Parathyroid adenoma (tissue), 2 donors: ENCODE measurements around the gene PDE6G.

ENCODE experiments used
- H2AFZ ChIP-seq: fragments of 300-600 bp; sonication (generic); one replicate; pipeline ENCODE4 v1.7.0; 2017; ENCODE audit warnings: antibody characterized with exemption, mild to moderate bottlenecking
- H3K27ac ChIP-seq: fragments of 300-600 bp; sonication (generic); one replicate; pipeline ENCODE4 v1.7.0; 2017
- H3K27me3 ChIP-seq: fragments of 300-600 bp; sonication (generic); one replicate; pipeline ENCODE4 v1.7.0; 2017; ENCODE audit warnings: low read length; ENCODE audit not compliant: control insufficient read depth, insufficient read depth
- H3K36me3 ChIP-seq: fragments of 300-600 bp; sonication (generic); one replicate; pipeline ENCODE4 v1.7.0; 2017; ENCODE audit warnings: low read length; ENCODE audit not compliant: control insufficient read depth, insufficient read depth
- H3K4me1 ChIP-seq: fragments of 300-600 bp; sonication (generic); one replicate; pipeline ENCODE4 v1.7.0; 2017; ENCODE audit warnings: control low read depth
- H3K4me2 ChIP-seq: fragments of 300-600 bp; sonication (generic); one replicate; pipeline ENCODE4 v1.7.0; 2017; ENCODE audit warnings: low read length
- H3K4me3 ChIP-seq: fragments of 300-600 bp; sonication (generic); one replicate; pipeline ENCODE4 v1.7.0; 2017; ENCODE audit warnings: low read depth, low read length
- H3K79me2 ChIP-seq: fragments of 300-600 bp; sonication (generic); one replicate; pipeline ENCODE4 v1.7.0; 2017; ENCODE audit warnings: control low read depth
- H3K9ac ChIP-seq: fragments of 300-600 bp; sonication (generic); one replicate; pipeline ENCODE4 v1.7.0; 2017; ENCODE audit warnings: mild to moderate bottlenecking
- H3K9me3 ChIP-seq: fragments of 300-600 bp; sonication (generic); one replicate; pipeline ENCODE4 v1.7.0; 2017; ENCODE audit warnings: low read length; ENCODE audit not compliant: control insufficient read depth
- TF ChIP-seq, protein P1 (sequence below): fragments of 300-600 bp; sonication (generic); IDR thresholded peaks from one replicate; pipeline ENCODE4 v1.7.0; 2017; ENCODE audit warnings: antibody characterized with exemption, mild to moderate bottlenecking
- donor health status: primary hyperparathyroidism.

Gene PDE6G

GRCh38 chr17:81691196-81691595 lies 34.9 kb upstream of the PDE6G start:
- Histone ChIP-seq H3K79me2 (peaks cover 47% of the 10 kb centered on the region), H3K4me1 (no peaks in the 10 kb centered on the region), H3K36me3 (no peaks in the 10 kb centered on the region), H3K27ac (no peak overlapping the region), H3K4me3 (no peak overlapping the region), H3K4me2 (no peak overlapping the region), H2AFZ (no peak overlapping the region), H3K9me3 (no peaks in the 10 kb centered on the region), H3K27me3 (no peaks in the 10 kb centered on the region), H3K9ac (no peak overlapping the region)
- TF ChIP-seq, protein P1, sequence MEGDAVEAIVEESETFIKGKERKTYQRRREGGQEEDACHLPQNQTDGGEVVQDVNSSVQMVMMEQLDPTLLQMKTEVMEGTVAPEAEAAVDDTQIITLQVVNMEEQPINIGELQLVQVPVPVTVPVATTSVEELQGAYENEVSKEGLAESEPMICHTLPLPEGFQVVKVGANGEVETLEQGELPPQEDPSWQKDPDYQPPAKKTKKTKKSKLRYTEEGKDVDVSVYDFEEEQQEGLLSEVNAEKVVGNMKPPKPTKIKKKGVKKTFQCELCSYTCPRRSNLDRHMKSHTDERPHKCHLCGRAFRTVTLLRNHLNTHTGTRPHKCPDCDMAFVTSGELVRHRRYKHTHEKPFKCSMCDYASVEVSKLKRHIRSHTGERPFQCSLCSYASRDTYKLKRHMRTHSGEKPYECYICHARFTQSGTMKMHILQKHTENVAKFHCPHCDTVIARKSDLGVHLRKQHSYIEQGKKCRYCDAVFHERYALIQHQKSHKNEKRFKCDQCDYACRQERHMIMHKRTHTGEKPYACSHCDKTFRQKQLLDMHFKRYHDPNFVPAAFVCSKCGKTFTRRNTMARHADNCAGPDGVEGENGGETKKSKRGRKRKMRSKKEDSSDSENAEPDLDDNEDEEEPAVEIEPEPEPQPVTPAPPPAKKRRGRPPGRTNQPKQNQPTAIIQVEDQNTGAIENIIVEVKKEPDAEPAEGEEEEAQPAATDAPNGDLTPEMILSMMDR, result no peak

DNA sequence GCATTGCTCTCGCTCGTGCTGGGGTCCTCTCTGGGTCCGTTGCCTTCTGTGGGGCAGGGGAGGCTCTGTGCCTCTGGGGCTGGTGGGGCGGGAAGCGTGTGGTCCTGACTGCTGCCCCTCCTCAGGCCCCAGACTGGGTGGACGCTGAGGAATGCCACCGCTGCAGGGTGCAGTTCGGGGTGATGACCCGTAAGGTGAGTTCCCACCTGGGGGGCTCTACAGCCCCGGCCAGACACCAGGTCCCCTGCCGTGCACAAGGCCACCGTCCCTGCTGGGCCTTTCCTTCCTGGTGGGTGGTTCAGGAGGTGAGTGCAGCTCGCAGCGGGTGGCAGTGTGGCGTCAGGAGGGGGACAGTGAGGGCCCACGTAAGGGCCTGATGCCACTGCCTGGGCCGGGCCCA lies 34.2 kb upstream of the PDE6G start:
- TF ChIP-seq, protein P1, result no peak
- Histone ChIP-seq H3K27ac (no peak overlapping the region), H3K4me1 (peaks cover under 1% of the 10 kb centered on the region), H3K4me3 (no peak overlapping the region), H3K4me2 (no peak overlapping the region), H2AFZ (no peak overlapping the region), H3K9ac (no peak overlapping the region), H3K27me3 (no peaks in the 10 kb centered on the region), H3K79me2 (peaks cover 54% of the 10 kb centered on the region), H3K9me3 (no peaks in the 10 kb centered on the region), H3K36me3 (no peaks in the 10 kb centered on the region)

DNA sequence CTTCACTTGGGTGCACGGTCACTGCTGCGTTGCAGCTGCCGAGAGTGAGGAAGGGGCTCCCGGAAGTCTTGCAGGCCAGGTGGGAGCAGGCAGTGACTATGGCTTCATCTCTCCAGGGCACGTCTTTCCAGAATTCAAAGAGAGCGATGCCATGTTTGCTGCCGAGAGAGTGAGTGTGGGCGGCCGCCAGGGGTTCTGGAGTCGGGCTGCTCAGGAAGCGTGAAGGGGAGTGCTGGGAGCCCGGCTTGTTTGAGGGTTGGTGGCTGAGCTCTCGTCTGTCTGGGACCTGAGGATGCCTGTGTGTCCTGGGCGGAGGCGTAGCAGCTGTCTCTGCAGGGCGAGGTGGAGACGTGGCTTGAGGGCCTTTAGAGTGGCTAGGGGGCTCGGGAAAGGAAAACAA lies 33.7 kb upstream of the PDE6G start:
- TF ChIP-seq, protein P1, result no peak
- no peaks in the 10 kb centered on the region for H3K36me3 ChIP-seq
- H3K79me2 ChIP-seq, result peaks cover 57% of the 10 kb centered on the region

DNA sequence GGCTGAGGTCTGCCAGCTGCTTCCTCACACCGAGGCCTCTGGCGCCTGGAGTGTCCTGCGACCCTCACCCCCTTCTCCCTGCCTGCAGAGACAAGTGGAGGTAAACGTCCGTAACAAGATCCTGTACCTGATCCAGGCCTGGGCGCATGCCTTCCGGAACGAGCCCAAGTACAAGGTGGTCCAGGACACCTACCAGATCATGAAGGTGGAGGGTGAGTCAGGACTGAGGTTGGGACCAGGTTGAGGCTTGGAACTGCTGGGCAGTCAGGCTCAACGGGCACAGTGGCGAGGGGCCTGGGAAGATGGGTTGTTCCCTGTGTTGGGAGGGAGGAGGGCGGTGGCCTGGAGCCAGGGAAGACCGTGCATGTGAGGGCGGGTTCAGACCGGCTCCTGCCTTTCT lies 32.3 kb upstream of the PDE6G start:
- Histone ChIP-seq H3K27ac (no peak overlapping the region), H3K4me1 (peaks cover 11% of the 10 kb centered on the region), H3K4me3 (no peak overlapping the region), H3K9me3 (no peaks in the 10 kb centered on the region), H3K36me3 (no peaks in the 10 kb centered on the region), H3K79me2 (peaks cover 57% of the 10 kb centered on the region), H3K4me2 (no peak overlapping the region), H3K9ac (no peak overlapping the region), H3K27me3 (no peaks in the 10 kb centered on the region), H2AFZ (no peak overlapping the region)
- TF ChIP-seq, protein P1, result no peak

More for the DNA sequence above, 33.7 kb upstream of the PDE6G start:
- Histone ChIP-seq H3K4me3 (no peak overlapping the region), H2AFZ (no peak overlapping the region), H3K9ac (no peak overlapping the region), H3K9me3 (no peaks in the 10 kb centered on the region), H3K4me2 (no peak overlapping the region), H3K4me1 (peaks cover 5% of the 10 kb centered on the region), H3K27me3 (no peaks in the 10 kb centered on the region), H3K27ac (no peak overlapping the region)

- Histone ChIP-seq H3K79me2 (peaks cover 61% of the 10 kb centered on the region), H2AFZ (no peak overlapping the region), H3K27me3 (no peaks in the 10 kb centered on the region), H3K9me3 (no peaks in the 10 kb centered on the region), H3K4me3 (no peak overlapping the region), H3K4me1 (peaks cover 11% of the 10 kb centered on the region), H3K4me2 (no peak overlapping the region), H3K27ac (no peak overlapping the region), H3K9ac (no peak overlapping the region), H3K36me3 (no peaks in the 10 kb centered on the region)
- TF ChIP-seq, protein P1, result no peak
Measured at GRCh38 chr17:81687770-81688541, 31.6 kb upstream of the PDE6G start.
